GM18907 (cell line): Measurements from ENCODE around the gene GID4.

Experiments used
- ATAC-seq: cut with Tn5 transposase; IDR thresholded peaks from one replicate; pipeline ENCODE4 v1.9.1; 2021; ENCODE audit warnings: mild to moderate bottlenecking, moderate library complexity; ENCODE audit not compliant: unreplicated experiment

GID4 gene

GRCh38 chr17:18094409-18094807 is 55.2 kb downstream of the GID4 start:
- ATAC-seq, result no peak

DNA sequence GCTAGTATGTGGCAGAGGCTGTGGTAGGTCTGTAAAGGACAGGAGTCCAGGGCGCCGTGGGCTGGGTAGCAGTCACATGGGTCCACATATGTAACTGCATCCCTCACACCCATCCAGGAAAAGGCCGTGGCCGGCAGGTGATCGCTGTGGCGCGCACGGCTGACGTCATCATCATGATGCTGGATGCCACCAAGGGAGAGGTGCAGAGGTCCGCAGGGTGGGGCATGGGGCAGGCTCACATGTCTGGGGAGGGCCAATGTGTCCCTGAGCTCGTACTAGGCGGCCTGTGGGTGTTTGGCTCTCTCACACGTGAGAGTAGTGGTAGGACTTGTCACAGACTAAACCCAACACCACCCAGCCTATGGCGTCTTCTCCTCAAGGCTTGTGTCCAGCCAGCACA is 60.3 kb downstream of the GID4 start:
- ATAC-seq, result no peak

DNA sequence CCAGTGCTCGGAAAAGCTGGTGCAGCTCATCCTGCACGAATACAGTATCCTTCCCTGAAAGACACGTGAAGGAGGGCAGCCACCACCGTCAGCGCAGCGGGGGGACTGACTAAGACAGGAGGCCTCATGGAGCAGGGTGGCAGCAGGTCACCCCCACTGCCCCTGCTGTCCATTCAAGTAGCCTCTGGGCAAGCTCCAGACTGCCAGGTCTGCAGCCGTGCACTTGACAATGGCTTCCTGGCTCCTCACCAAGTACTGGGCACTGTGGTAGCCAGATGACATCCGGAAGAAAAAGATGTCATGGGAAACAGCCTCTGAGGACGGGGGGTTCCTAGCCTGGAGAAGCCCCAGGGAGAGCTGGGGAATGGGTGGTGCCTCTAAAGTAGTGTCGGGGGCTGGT is 61.4 kb downstream of the GID4 start:
- ATAC-seq, result no peak

DNA sequence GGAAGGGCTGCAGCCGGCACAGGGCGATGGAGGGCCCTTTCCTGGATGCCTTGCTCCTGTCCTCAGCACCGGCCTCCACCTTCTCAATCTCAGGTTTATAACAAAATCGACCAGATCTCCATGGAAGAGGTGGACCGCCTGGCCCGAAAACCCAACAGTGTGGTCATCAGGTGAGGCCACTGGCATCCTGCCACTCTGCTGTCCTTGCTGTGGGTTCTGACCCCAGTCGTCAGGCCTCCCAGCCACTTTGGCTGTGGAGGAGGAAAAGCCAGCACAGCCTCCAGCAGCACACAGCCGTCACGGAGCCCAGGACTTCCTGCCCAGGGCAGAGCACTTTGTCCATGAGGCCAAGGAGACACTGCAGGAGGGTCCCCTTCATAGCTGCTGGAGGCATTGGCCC is 62.6 kb downstream of the GID4 start:
- ATAC-seq, result no peak

DNA sequence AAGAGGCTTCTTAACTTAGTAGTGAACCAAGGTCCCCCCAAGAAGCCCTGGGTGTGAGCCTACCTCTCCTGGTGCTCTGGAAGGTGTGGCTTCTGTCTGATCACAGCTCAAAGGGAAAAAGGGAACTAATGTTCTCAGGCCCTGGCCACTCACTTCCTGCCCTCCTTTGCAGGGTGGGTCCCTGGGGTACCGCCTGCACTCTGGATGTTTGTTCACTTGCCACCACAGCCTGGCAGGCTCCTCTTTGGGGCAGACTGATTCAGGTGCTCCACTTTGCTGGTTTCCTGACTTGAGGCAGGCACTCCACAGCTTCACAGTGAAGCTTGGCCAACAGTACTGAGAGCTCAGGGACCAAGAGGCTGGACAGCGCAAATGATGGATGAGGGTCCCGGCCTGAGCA is 63.4 kb downstream of the GID4 start:
- ATAC-seq, result no peak

- ATAC-seq, result no peak
Measured at GRCh38 chr17:18105027-18105426, 65.8 kb downstream of the GID4 start.

DNA sequence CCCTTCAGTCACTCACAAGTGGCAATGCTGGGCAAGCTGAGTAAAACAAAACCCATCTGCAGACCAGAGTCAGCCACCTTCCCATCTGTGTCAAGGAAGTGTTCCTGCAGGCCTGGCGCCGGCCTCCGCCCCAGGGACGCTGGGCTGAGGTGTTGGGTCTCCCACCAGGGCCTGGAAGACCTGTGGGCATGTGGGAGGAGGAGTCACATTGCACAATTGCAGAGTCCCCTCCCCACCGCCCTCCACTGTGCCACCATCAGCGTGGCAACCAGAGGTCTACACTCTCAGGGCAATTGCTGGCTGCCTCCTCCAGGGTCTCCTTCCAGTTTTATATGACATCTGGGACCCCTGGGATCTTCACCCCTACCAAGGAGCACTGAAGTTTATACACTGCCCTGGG is 66.4 kb downstream of the GID4 start:
- ATAC-seq, result no peak

DNA sequence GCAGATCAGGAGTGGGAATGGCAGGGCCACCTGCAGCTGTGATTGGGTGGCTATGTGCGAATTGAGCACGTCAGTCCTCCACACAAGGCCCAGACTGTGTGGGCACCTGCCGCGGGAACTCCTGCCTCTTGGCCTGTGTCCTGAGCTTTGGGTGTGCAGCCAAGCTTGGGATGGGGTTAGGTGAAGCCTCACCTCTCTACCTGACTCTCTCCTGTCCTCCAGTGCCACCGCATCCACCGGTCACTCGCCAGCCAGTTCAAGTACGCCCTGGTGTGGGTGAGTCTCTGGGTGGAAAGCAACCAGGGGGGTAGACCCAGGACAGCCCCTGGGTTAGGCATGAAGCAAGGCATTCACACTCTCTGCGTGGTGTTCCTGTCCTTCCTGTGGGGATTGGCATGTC is 67.0 kb downstream of the GID4 start:
- ATAC-seq, result no peak

DNA sequence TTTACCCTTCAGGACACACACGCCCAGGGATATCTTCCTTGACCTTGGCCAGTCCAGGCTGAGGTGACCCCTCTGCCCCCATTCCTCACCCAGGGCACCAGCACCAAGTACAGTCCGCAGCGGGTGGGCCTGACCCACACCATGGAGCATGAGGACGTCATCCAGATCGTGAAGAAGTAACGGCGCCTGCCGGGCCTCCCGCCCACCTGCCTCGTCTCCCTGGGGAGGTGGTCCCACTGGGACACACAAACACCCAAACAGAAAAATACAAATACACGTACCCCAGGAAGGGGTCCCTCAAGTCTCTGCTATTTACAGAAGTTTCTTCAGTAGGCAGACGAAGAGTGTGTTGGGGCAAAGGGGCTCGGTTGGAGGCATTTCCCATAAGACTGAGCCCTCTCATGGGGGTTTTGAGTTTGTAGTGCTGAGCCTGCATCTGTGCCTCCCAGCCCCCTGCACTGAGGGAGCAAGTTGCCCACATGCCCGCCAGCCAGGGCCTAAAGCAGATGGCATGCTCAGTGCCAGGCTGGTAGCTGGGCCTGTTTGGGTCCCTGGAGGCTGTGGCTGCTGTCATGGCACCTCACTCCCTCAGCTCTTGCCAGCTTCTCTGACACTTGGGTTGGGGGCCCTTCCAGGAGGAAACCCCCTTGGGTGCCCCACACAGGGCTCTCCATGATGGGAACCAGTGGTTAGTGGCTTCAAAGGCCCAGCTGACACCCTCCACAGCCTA is 68.0 kb downstream of the GID4 start:
- ATAC-seq, result no peak

- ATAC-seq, result no peak
Measured at GRCh38 chr17:18107971-18108370, 68.8 kb downstream of the GID4 start.

GRCh38 chr17:18108401-18109312 is 69.4 kb downstream of the GID4 start, which contains the start of gene MYO15A:
MYO15A (plus strand) TSS chr17:18108756; CDS start chr17:18118801, 10,045 bp downstream.
- no peak for ATAC-seq

DNA sequence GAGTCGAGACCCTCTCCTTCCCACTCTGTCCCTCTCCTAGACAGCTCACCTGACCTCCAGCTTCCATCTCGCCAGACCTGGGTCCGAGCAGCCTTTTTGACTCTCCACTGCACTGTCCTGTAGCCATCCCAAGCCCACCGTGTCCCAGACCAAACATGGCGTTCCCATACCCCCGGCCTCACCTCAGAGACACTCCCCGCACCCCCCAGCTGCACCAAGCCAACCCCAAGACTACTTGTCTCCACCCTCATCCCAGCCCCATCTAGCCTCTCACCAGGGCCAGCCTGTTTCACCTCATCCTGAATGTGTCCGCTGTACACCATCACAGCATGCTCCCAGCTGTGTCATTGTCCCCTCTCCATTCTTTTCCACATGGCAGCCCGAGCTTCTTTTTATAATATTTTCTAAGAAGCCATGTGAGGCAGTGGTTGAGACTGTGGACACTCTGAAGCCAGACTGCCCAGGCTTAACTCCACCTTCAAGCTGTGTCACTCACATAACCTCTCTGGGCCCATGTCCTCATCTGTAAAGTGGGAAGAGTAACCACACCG is 70.8 kb downstream of the GID4 start:
- ATAC-seq, result no peak

DNA sequence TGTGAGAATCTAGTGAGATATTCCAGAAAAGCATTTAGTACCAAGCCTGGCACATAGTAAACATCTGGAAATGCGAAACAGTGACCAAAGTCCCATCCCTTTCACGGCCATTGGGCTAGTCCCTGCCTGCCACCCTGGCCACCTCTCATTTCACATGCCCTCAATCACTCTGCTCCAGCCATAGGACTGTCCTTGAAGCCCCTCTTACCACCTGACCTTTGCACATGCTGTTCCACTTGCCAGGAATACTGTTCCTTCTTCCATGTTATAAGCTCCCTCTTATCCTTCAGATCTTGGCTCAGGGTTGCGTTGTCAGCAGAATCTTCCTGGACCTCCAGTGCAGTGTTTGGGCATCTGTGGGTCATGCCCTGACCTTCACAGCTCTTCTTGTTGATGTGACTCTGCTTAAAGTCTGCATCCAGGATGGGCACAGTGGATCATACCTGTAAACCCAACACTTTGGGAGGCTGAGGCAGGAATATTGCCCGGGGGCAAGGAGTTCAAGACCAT is 71.5 kb downstream of the GID4 start:
- no peak for ATAC-seq

- ATAC-seq, result no peak
Measured at GRCh38 chr17:18111330-18111971, 72.2 kb downstream of the GID4 start.

DNA sequence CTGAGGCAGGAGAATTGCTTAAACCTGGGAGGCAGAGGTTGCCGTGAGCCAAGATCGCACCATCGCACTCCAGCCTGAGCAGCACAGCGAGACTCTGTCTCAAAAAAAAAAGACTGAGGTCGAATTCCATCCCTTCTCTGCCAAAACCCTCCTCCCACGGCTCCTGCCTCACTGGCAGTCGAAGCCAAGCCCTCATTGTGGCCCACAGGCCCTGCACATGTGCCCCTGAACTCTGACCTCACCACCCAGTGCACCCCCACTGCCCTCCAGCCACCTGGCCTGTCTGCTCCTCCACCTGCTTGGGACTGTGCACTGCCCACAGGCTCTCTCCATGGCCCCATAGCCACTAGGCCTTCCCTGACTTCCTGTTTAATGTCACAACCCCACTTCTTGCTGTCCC is 76.3 kb downstream of the GID4 start:
- no peak for ATAC-seq

- no peak for ATAC-seq
Measured at GRCh38 chr17:18116078-18116477, 76.9 kb downstream of the GID4 start.

- ATAC-seq, result no peak
Measured at GRCh38 chr17:18117533-18117932, 78.3 kb downstream of the GID4 start.
